ENCODE results near the gene ODF4. TPM values are rescaled to one million over a fixed set of nuclear protein-coding genes. Genes with fewer than 3 reads are reported as not detected.
"Not testable (repeated sequence)": the region's sequence is repeated elsewhere in the genome, so short reads cannot be mapped to it uniquely, and the experiment has no call there.

Gene ODF4
- polyA plus RNA-seq, 1 donor: not detected

DNA sequence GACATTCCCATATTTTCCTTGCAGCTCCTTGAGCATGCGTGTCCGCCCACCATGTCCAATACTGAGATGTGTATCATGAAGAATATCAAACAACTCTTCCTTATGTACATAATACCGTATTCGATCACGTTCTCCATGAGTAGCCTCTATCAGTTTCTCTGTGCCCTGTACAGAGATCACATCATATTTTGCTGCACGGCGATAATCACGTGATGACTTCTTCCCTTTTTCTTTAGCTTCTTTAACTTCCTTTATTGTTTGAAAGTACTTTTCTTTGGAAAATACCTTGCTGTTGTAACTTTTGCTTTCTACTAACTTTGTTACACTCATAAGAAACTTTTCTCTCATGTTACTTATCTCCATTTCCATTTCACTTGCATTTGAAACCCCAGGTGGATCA is 30.3 kb downstream of the ODF4 start:
- no peak for DNase-seq

DNA sequence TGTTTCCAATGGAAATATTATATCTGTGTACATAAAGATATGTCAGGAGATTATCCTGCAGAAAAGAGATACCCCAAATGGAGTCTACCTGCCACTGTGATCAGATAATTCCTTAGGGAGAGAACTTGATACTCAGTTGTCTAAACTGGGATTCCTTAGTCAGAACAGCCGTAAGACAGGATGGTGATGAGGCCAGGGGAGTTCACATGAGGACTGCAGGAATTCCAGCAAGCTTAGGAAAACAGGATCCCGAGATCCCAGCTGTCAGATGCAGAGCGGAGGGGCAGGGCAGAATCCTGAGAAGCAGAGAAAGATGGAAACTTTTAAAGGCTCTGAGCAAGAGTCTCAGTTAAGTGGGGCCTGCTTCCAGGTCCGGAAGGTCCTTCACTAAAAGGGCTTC is 32.1 kb downstream of the ODF4 start:
- DNase-seq: no peak

DNA sequence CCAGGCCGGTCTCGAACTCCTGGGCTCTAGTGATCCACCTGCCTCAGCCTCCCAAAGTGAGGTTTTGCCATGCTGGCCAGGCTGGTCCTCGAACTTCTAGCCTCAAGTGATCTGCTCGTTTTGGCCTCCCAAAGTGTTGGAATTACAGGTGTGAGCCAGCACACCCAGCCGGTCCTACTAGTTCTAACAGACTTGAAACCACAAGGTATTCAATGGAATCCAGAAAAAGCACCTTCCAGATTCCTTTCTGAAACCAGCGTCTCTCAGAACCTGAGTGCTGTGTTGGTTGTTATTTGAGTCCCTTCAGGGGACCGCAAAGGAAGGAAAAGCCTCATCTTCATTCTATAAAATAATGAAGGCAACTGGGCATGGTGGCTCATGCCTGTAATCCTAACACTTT is 32.8 kb downstream of the ODF4 start:
- DNase-seq: no peak

DNA sequence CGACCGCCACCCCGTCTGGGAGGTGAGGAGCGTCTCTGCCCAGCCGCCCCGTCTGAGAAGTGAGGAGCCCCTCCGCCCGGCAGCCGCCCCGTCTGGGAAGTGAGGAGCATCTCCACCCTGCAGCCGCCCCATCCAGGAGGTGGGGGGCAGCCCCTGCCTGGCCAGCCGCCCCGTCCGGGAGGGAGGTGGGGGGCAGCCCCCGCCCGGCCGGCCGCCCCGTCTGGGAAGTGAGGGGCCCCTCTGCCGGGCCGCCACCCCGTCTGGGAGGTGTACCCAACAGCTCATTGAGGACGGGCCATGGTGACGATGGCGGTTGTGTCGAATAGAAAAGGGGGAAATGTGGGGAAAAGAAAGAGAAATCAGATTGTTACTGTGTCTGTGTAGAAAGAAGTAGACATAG is 34.2 kb downstream of the ODF4 start:
- DNase-seq: not testable (repeated sequence)

DNA sequence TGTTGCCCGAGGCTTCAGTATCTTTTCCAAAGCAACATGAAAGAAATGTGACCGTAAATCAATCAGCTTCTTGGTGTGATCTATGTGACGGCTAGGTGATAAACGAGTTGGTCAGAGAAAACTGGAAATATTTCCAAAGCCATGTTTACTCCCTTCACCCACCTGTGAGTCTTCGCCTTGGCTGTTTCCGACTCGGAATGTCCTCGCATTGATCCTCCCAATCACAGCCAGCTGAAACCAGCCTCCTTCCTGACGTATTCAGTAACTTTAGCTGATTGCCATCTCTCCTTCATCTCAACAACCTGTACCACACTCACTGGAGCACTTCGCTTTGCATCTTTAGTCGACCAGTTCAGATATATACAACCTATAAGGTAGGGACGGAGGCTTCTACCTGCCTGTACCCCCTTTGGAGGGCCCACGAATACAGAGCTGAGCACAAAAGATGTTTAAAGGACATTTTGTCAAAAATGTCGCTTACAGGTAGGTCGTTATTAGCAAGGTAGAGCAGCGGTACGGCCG is 36.2 kb downstream of the ODF4 start:
- DNase-seq: no peak

DNA sequence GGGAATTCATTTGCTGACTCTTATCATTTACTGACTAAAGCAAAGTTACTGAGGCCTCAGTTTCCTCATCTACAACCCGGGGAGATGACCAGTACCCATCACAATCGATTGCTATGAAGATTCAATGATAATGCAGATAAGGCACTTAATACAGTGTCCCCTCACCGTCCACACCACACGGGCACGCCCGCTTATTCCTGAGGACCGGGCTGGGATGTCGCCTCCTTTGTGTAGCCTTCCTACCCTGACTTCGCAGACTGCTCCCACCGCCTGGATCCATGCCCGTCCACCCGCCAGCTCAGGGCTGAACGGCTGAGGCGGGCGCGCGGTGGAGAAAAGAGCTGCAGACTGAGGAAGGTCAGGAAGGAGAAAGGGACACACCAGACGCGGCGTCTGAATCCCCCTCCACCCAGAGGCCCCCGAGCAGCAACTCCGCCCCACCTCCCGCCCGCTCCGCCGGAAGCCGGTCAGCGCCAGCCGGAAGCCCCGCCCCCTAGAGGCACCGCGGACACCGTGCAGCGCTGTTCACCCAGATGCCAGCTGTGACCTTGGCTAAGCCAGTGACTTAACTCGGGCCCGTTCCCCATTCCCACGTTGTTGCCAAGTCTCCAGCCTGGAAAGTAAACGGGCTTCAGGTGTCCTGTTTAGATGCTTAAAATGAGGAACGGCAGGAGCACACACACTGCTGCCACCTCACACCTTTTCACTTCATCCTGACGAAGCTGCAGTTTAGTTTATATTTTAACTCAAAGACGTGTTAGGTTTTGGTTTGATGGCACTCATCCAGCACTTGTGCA is 36.8 kb downstream of the ODF4 start, which contains the start of gene KRABD2:
Gene KRABD2 (minus strand): TSS at position 434 of the 797 bp plus-strand sequence.
- DNase-seq: peak; percentile 89

DNA sequence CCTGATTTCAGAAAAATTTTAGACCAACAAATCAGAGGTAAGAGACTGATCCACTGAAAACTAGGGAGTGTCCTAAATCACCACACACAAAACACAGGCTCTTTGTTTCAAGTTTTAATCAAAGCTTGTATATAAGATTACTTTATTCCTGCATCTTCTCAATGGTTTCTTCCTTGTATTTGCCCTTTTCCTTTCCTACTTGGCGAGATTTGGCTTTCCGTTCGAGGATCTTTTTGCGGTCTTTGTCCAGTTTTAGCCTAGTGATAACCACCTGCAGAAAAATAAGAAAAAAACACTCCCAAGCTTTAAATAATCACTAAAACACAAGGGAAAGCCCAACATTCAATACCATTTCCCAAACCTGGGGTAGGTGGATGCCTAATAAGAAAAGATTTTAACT is 37.8 kb downstream of the ODF4 start:
- DNase-seq: no peak

DNA sequence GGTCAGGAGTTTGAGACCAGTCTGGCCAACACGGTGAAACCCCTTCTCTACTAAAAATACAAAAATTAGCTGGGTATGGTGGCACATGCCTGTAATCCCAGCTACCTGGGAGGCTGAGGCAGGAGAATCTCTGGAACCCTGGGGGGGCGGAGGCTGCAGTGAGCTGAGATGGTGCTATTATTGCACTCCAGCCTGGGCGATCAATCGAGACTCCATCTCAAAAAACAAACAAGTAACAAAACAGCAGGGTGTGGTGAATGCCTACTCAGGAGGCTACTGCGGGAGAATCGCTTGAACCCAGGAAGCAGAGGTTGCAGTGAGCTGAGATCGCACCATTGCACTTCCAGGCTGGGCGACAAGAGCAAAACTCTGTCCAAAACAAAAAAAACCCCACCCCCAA is 38.5 kb downstream of the ODF4 start:
- DNase-seq: not testable (repeated sequence)

DNA sequence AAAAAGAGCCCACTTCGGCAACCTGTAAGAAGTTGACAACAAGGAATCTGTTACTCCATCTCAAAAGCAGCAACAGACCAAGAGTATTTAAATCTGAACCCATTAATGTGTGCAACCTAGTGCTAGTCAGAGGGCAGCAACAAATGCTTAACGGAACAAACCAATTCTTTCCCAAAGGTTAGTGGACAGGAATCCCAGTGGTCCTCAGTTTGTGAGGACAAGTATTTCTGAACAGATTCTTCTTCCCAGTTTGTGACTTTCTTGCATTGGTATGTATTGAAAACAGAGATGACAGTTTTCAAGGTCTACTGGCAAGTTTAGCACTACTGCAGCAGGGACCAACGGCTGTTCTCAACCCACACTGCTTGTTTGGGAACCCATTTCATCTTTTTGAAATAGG is 40.4 kb downstream of the ODF4 start:
- no peak for DNase-seq

DNA sequence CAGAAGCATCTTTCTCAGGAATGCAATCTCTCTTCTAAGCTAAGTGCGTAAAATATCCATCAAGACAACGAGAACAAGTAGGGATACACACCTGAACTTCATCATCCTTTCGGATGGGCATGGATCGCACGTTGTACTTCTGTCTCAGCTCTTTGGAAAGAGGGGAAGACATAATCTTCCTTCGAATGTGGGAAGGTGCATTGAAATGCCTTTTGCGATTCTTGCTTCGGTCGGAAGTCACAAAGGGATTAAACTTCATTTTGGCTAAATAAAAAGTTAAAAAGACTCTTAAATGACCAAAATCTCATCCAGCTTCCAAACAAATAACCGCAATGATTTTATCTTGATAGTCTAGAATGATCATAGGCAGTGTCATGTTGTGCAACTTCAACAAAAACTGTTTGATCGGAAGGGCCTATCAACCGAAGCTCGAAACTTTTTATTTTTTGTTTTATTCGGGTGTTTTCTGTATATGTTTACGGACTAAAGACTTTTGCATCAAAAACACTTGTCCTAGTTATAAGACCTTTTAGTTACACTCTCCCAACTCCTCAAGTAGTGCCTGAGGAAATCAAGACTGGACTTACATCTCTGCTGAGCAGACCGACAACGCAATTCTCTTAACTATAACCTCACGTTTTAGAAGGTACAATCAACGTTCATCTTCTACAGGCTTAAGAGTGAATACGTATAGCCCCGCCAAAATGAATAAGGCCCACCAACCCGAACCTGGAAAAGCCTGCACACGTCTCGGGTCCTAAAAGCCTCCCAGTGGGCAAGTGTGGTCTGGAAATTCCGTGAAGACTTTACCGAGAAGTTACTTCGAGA is 42.6 kb downstream of the ODF4 start:
- DNase-seq: no peak

DNA sequence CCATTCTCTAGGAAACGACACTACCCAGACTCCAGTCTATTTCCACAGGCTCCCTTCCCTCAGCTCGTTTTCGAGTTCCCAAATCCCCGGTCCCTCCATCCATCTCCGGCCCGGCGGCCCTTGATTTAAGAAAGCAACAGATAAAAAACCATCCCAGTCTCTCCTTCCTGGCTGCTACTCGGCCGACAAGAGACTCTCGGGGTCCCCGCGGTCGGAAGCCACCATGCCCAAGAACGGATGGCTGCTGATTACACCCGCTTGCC is 43.2 kb downstream of the ODF4 start:
- DNase-seq: no peak

DNA sequence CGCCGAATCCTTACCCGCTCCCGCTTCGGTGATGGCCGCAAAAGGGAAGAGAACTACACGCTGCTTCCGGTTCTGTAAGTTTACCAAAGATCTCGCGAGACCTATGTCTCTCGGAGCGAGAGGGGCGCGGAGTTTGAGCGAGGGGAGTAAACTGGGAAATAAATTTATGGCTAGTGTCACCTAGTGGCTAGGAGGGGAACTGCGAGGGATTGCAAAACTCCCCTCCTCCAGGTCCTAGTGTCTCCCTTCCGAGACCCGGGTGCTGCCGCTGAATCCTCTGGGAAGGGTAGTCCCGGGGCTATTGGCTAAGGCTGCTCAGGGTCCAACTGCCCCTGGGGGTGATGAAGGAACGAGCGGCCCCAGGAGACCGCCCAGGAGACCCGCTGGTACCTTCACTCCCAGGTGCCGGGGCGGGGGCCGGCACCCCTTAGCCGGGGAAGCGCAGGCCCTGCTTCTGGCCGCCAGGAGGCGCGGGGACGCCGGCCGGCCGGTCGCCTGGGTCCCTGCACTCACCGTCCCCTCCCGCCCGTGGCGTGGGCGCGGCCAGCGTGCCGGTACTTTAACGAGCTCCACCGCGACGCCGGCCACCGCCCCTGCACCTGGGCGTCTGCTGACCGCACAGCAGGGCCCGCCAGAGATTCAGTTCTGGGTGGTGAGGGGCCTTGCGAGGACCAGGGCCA is 43.6 kb downstream of the ODF4 start, which contains the start of gene RPL26:
Gene RPL26 (minus strand): TSS at position 51 of the 680 bp plus-strand sequence. CDS start 883 bp downstream, outside the sequence.
- peak; percentile 95 for DNase-seq

DNA sequence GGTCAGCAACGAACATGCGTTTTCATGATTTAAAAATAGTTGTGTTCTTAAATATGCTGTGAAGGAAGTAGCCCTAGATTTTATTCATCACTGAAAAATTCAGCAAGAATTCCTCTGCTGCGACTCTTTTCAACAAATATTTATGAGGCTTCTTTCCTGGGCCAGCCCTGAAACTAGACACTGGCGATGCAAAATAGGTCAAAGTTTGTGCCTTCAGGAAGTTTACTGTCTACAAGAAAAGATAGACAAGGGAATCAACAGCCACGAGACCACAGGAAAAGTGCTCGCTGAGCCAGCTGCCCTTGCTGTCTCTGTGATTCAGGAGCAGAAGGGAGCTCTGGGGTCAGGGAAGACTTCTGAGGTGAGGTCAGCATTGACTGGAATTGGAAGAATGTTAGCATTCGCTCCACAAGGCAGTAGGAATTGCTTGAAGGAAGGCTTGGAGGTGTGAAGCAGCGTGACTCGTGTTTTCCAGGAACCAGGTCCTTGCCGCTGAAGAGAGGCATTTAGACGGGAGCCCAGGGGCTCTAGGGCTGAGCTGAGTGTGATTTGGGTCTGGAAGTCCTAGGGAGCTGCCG is 45.2 kb downstream of the ODF4 start:
- no peak for DNase-seq

DNA sequence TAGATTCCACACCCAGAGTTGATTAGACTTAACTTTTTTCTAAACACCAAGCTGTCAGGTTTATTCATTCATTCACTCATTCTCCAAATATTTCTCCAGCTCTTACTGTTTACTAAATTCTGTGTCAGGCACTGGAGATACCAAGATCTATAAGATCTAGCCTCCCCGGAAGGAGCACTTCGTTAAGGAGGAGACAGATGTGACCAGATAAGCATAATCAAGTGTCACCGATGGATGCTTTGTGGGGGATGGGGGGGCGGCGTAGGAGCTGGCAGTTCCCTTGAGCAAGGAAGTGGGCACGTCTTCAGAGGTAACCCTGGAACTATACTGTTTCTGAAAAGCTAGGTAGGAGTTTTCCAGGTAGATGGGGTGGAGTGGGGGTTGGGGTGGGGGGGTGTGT is 47.2 kb downstream of the ODF4 start:
- no peak for DNase-seq

DNA sequence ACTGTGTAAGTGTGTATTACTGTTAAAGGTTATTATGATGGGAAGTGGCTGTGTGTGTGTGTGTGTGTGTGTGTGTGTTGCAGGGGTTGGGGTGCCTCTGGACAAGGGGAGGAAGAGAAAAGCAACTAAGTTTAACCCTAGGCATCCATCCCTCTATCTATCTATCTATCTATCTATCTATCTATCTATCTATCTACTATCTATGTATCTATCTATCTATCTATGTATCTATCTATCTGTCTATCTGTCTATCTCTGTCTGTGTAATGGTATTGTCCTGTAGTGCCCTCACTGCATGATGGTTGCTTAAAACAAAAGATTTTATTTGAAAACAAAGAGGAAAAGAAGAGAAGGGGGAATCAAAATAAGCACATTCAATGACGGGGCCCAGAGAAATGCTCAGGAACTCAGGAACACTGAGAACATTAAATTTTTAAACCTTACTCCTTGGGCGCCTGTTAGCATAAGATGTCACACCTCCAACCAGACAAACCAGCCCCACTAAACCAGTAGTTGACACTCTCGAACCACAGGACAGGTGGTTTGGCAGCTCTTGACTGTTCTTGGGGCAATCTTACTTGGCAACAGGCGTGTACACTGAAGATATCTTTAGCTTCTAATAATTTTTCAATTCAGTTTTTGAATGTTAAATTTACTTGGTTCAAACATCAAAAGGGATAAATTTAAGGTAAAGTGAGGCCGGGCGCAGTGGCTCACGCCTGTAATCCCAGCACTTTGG is 48.4 kb downstream of the ODF4 start:
- no peak for DNase-seq

DNA sequence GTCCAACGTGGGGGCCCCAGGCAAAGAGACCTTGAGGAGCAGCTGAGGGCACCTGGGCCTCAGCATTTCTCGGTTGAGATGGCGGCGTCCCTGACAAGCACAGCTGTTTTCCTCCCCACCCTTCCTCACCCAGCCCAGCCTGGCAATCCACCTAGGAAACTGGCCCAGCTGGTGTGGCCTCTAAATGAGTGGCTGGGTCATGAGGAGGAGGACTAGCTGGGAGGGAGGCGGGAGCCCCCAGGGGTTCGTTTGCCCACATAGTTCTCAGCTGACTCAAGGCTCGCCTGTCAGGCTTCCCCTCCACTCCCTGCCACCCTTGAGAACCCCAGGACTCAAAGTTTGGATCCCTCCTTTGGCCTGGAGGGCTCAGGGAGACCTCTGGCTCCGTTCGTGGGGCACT is 52.1 kb downstream of the ODF4 start:
- no peak for DNase-seq

DNA sequence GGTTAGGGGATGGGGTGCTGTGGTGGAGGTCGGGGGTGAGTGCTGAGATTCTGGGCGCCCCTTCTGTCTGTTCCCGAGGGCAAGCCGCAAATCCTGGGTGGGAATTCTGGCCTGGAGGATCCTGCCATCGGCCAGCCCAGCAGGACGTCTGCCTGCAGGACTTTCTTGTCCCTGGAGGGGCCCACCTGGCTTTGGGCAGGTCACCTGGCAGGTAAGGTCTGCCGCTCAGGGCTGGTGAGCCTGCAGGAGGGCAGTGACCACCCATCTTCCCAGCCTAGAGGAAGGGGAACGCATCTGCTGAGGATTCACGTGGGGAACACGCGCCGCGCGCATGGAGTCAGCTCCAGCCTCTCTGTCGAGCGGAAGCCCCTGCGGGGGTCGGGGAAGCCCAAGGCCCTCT is 52.6 kb downstream of the ODF4 start:
- no peak for DNase-seq

DNA sequence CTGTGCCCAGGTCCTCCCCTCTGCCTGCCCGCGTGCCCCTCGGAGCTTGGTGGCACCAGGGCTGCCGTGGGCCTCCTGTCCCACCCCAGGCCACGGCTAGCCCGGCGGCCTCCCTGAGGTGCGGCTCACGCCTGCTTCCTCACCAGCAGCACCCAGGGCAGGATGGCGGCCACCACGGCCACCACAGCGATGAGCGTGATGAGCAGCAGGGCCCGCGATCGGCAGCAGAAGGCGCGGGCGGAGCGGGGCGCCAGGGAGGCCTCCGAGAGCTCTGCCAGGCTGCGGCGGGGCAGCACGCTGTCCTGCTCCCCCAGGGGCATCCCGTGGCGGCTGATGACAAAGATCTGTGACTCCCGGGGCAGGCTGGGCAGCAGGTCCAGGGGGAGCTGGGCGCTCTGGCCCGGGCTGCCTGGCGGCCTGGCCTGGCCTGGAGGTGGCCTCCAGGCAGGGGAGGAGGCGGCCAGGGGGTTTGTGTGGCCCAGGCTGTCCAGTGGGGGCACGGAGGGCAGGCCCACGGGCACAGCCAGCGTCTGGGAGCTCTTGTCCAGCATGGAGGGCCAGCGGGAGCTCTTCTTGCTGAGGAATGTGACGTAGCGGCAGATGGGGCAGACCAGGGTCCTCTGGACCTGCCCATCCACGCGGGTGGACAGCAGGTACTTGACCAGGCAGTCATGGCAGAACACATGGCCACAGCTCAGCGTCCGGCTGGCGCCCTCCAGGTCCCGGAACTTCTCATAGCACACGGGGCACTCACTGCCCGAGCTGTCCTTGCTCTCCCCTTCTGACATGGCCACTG is 53.2 kb downstream of the ODF4 start:
- DNase-seq: no peak

DNA sequence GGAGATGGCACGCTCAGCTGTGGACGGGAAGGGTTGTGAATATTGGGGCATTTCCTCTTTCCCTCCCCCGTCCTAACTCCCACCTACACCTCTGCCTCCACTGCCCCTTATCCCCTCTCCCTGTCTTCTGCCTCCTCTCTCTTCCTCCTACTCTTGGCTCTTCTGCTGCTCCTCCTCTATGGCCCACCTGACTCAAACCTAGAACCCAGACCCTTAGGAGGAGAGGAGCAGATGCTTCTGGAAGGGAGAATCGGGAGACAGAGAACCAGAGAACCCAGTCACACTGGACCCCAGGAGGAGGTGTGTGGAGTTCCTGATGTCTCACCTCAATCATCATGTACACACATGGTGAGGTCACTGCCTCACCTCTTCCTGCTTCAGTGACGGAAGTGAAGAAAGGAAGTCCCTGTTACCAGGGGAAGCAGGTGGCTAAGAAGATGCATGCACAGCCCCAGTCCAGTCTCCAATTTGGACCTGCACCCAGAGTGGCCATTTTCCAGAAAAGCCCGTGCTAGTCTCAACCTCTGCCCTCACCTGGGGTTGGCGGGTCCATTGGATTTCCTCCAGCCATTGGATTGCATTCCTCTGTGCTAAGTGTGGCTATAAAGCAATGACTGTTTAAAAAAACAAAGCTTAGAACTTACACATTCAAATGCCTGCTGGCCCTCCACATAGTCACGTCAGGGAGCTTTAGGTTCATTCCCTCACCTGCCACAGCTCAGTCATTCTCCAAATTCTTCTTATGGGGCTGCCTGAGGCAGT is 54.0 kb downstream of the ODF4 start:
- DNase-seq: no peak

DNA sequence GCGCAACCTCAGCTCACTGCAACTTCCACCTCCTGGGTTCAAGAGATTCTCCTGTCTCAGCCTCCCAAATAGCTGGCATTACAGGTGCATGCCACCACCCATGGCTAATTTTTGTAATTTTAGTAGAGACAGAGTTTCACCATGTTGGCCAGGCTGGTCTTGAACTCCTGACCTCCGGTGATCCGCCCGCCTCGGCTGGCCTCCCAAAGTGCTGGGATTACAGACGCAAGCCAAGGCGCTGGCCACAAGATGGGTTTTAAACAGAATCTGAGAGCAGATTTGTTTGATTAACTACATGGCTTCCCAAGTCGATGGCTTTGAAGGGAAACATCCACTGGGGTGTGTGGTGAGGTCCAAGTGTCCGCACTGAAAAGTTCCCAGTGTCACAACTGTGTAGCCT is 54.9 kb downstream of the ODF4 start:
- DNase-seq: not testable (repeated sequence)
